WTC11 (cell line): ENCODE data around the gene SMYD3. TPM values are rescaled to one million over a fixed set of nuclear protein-coding genes. Genes with fewer than 3 reads are reported as not detected.

ENCODE experiments used
- ATAC-seq: fragments of 200-7000 bp; cut with Tn5 transposase; 2 replicates; pipeline ENCODE4 v1.10.0; 2021; ENCODE audit warnings: mild to moderate bottlenecking, moderate library complexity
- CTCF ChIA-PET: fragments of 300-600 bp; sonication (Branson Sonifier 250); formaldehyde crosslinking; loops from one replicate; lab custom pipeline; 2021; ENCODE audit warnings: antibody characterized with exemption; lab: Charles Lee
- POLR2A ChIA-PET: fragments of 350-600 bp; sonication (Branson Sonifier 250); formaldehyde crosslinking; loops from one replicate; lab custom pipeline; 2021; ENCODE audit warnings: antibody characterized with exemption; lab: Charles Lee
- DNase-seq: peaks from one replicate; pipeline ENCODE4 v3.0.0; 2021; ENCODE audit warnings: low spot score
- H3K27ac Mint-ChIP-seq: 2 replicates; pipeline ENCODE4 v1.8.0; 2021; ENCODE audit warnings: mixed read lengths
- H3K27me3 Mint-ChIP-seq: 2 replicates; pipeline ENCODE4 v1.8.0; 2021; ENCODE audit warnings: low read depth, mild to moderate bottlenecking, moderate library complexity, mixed read lengths
- H3K36me3 Mint-ChIP-seq: 2 replicates; pipeline ENCODE4 v1.8.0; 2021; ENCODE audit warnings: mixed read lengths
- H3K4me1 Mint-ChIP-seq: 2 replicates; pipeline ENCODE4 v1.8.0; 2022; ENCODE audit warnings: mixed read lengths
- H3K4me3 Mint-ChIP-seq: 2 replicates; pipeline ENCODE4 v1.8.0; 2021; ENCODE audit warnings: mild to moderate bottlenecking, moderate library complexity, mixed read lengths
- H3K9me3 Mint-ChIP-seq: 2 replicates; pipeline ENCODE4 v1.8.0; 2021; ENCODE audit warnings: mixed read lengths
- AFF4 ChIP-seq: sonication (generic); formaldehyde crosslinking; IDR thresholded peaks from 2 replicates; pipeline ENCODE4 v1.8.1; 2023; ENCODE audit warnings: mild to moderate bottlenecking, missing genetic modification reagents, borderline replicate concordance
- FOXP4 ChIP-seq: sonication (generic); formaldehyde crosslinking; IDR thresholded peaks from 2 replicates; pipeline ENCODE4 v1.8.0; 2022; ENCODE audit warnings: mild to moderate bottlenecking, missing genetic modification reagents
- GABPB1 ChIP-seq: sonication (generic); formaldehyde crosslinking; IDR thresholded peaks from 2 replicates; pipeline ENCODE4 v1.8.1; 2023; ENCODE audit warnings: mild to moderate bottlenecking, missing genetic modification reagents
- GTF2I ChIP-seq: fragments of 250-450 bp; sonication (Bioruptor Pico); conservative IDR thresholded peaks from 2 replicates; pipeline ENCODE4 v1.4.0; 2021; ENCODE audit warnings: mild to moderate bottlenecking
- HMGA2 ChIP-seq: fragments of 250-450 bp; sonication (Bioruptor Pico); IDR thresholded peaks from 2 replicates; pipeline ENCODE4 v1.4.0; 2021; ENCODE audit warnings: mild to moderate bottlenecking, moderate library complexity
- NFE2L1 ChIP-seq: sonication (generic); formaldehyde crosslinking; IDR thresholded peaks from 2 replicates; pipeline ENCODE4 v1.8.1; 2023; ENCODE audit warnings: missing genetic modification reagents
- PRDM15 ChIP-seq: sonication (generic); formaldehyde crosslinking; IDR thresholded peaks from 2 replicates; pipeline ENCODE4 v1.8.0; 2022; ENCODE audit warnings: missing genetic modification reagents
- RELA ChIP-seq: sonication (generic); formaldehyde crosslinking; IDR thresholded peaks from 2 replicates; pipeline ENCODE4 v1.8.1; 2022; ENCODE audit warnings: missing genetic modification reagents, mild to moderate bottlenecking, borderline replicate concordance
- SMAD3 ChIP-seq: sonication (generic); formaldehyde crosslinking; IDR thresholded peaks from 2 replicates; pipeline ENCODE4 v1.8.0; 2022; ENCODE audit warnings: missing genetic modification reagents, mild to moderate bottlenecking, borderline replicate concordance
- ZNF317 ChIP-seq: sonication (generic); formaldehyde crosslinking; IDR thresholded peaks from 2 replicates; pipeline ENCODE4 v1.8.1; 2023; ENCODE audit warnings: low read depth, mild to moderate bottlenecking, moderate library complexity, missing genetic modification reagents, borderline replicate concordance
- ZNF423 ChIP-seq: fragments of 250-450 bp; sonication (Bioruptor Pico); IDR thresholded peaks from 2 replicates; pipeline ENCODE4 v2.1.2; 2022; ENCODE audit warnings: mild to moderate bottlenecking, moderate library complexity
- total RNA-seq: library from RNA; stranded (reverse); gene quantifications from 3 replicates; pipeline ENCODE4 v1.2.3, GENCODE V29; 2021

Gene SMYD3
- total RNA-seq, 1 experiment from 2014 or later, result 21.4 TPM

- TF ChIP-seq FOXP4 (CRISPR knock-in tag) (no peak), RELA (CRISPR knock-in tag) (no peak), HMGA2 (CRISPR knock-in tag) (no peak), PRDM15 (CRISPR knock-in tag) (no peak), ZNF423 (no peak)
These were observed 702.4 kb downstream of the SMYD3 start (continued) for GRCh38 chr1:245804696-245805095.

GRCh38 chr1:245803666-245804037, 703.4 kb downstream of the SMYD3 start:
- TF ChIP-seq GABPB1 (CRISPR knock-in tag) (no peak), RELA (CRISPR knock-in tag) (no peak), GTF2I (CRISPR knock-in tag) (no peak), SMAD3 (no peak), AFF4 (CRISPR knock-in tag) (no peak), NFE2L1 (CRISPR knock-in tag) (no peak)
- ATAC-seq (no peak), DNase-seq (no peak)
- POLR2A ChIA-PET, result no interaction called here
- Mint-ChIP-seq H3K9me3 (no peaks in the 10 kb centered on the region), H3K4me3 (no peak overlapping the region), H3K27me3 (no peaks in the 10 kb centered on the region), H3K36me3 (no peaks in the 10 kb centered on the region), H3K27ac (no peak overlapping the region), H3K4me1 (peaks cover 3% of the 10 kb centered on the region; the same call in 1 of the 2 replicates)
- CTCF ChIA-PET, result interaction anchor here (0.7 kb wide), 1 partner anchor 53 kb away, joined by 3 read pairs; no protein-coding TSS in a partner anchor

- peaks cover under 1% of the 10 kb centered on the region; the same call in 1 of the 2 replicates for H3K4me1 Mint-ChIP-seq
These were observed 704.0 kb downstream of the SMYD3 start for GRCh38 chr1:245802941-245803665.

More at GRCh38 chr1:245802941-245803665, 704.0 kb downstream of the SMYD3 start:
- POLR2A ChIA-PET, result no interaction called here
- no peaks in the 10 kb centered on the region for H3K36me3 Mint-ChIP-seq
- H3K9me3 Mint-ChIP-seq, result no peaks in the 10 kb centered on the region
- ATAC-seq (no peak), DNase-seq (no peak)
- CTCF ChIA-PET, result interaction anchor here (0.7 to 1.3 kb wide), 3 partner anchors 53 to 647 kb away, joined by 3 to 6 read pairs (median 3); no protein-coding TSS in a partner anchor
- H3K27me3 Mint-ChIP-seq, result no peaks in the 10 kb centered on the region
- H3K4me3 Mint-ChIP-seq, result no peak overlapping the region
- no peak overlapping the region for H3K27ac Mint-ChIP-seq
- TF ChIP-seq GABPB1 (CRISPR knock-in tag) (no peak), ZNF317 (CRISPR knock-in tag) (peak; percentile 62; the same call in 1 of the 2 replicates)
